Stimulated activated CD8-positive, alpha-beta memory T cell treated with anti-CD3 and anti-CD28 coated beads, Interleukin-7, amount 100 ng/mL, for 48 hours (primary cell): ENCODE data around the gene CAT.
A peak's percentile ranks its signal among the peaks of the same experiment; 100 is the strongest.

Experiments
- DNase-seq, 2 donors: peaks; one replicate each; pipeline ENCODE4 v3.0.0-alpha.2; 2020; ENCODE audit warnings: low read depth in 1 of 2; ENCODE audit errors: extremely low read depth in 1 of 2

Gene CAT

GRCh38 chr11:34438529-34439507, at the start of gene CAT:
Gene CAT (plus strand): TSS chr11:34438934. CDS start chr11:34439014, 80 bp downstream.
- peak; percentile 91 to 98 for DNase-seq

- no peak for DNase-seq
Observed at GRCh38 chr11:34394771-34395300, 43.9 kb upstream of the CAT start.

- DNase-seq = no peak
Observed at GRCh38 chr11:34395916-34396550, 42.7 kb upstream of the CAT start.

DNA sequence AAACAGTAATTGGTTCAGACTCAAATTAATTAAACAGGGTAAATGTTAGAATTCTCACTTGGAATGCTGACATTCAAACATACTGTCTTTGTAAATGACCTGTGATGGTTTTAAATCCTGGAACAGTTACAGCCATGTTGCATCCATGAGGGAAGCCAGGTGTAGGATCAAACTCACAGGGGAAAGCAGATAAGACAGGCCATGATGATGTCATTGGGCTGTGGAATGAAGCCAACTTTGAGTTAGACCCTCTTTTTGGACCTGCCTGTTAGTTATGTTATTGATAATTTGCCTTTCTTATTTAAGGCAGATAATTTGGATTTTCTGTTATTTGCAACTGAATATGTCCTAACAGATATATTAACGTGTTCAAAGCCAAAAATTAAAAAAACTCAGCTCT, 41.6 kb upstream of the CAT start:
- DNase-seq = no peak

DNA sequence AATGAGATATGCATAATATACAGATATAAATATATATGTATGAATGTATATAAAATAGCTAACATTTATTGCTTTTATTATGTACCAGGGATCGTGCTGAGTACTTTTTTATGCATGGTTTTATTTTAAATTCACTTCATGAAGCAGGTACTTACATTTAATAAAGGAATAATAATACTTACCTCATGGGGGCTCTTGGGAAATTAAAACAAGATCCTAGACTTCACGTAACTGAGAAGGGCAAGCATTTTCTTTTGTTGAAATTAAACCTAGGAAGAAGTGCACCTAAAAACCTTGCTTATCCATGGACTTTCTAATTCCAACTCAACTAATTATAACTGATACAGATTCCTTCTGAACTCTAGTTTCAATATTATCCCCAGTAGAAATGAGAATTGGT, 40.9 kb upstream of the CAT start:
- DNase-seq = no peak

DNA sequence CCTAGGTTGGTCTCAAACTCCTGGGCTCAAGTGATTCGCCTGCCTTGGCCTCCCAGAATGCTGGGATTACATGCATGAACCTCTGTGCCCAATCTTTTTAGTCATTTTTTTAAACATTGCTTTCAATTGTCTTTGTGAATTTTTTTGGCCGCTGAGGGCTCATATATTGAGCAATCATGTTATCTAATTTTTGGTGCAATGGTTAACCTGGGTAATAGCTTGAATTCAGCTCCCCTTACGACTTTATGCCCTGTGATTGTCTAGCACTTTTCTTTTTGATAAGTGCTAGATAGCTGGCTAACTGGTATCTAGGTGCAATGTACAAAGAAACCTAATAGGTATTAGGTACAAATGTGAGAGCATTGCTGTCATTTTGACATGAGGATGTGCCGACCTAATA, 35.3 kb upstream of the CAT start:
- no peak for DNase-seq

- DNase-seq = no peak
Observed at GRCh38 chr11:34404280-34404679, 34.5 kb upstream of the CAT start.

- no peak for DNase-seq
Observed at GRCh38 chr11:34405079-34405858, 33.5 kb upstream of the CAT start.

DNA sequence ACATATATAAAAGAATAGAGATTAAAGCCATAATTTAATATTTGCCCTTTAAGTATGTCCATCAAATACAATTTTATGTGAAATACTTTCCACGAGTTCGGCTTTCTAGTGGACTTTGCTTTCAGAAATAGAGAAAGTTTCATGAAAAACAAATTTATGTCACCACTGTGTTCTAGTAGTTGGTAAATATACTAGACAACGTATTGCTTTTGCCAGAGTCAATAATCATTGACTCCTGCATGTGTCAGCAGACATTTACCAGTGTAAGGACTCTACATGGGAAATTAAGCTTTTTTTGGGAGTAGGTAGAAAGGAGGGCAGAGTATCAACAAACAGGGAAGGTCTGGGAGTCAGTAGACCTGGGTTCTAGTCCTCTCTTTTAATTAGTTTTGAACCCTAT, 32.3 kb upstream of the CAT start:
- no peak for DNase-seq

DNA sequence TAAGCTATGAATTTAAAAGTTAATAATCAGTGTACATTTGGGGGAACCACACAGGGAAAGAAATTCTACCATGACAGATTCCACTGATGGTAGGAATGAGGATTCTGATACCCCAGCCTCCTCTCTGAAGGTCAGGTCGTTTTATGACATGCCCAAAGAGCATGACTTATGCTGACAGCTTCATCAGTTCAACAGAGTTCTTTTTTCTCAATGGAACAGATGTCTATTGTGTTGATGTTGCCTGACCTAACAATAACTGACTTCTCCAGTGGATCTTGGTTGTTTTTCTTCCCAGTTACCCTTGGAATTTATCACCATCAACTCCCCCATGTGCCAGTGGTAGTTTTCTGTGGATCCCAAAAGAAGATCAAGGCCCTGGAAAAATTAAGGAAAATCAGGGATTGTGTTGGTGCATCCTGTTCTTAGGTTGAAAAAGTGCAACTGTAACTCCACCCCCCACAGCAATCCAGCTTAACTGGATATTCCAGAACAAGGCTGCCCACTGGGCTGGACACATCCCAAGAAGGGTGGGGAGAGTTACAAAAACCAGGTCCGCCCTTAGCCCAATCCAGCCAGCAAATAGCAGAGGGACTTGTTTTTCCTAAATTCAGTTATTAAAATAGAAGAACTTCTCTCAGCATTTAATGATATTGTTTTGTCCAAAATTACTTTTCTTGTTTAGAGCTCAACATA, 31.5 kb upstream of the CAT start:
- DNase-seq = no peak

DNA sequence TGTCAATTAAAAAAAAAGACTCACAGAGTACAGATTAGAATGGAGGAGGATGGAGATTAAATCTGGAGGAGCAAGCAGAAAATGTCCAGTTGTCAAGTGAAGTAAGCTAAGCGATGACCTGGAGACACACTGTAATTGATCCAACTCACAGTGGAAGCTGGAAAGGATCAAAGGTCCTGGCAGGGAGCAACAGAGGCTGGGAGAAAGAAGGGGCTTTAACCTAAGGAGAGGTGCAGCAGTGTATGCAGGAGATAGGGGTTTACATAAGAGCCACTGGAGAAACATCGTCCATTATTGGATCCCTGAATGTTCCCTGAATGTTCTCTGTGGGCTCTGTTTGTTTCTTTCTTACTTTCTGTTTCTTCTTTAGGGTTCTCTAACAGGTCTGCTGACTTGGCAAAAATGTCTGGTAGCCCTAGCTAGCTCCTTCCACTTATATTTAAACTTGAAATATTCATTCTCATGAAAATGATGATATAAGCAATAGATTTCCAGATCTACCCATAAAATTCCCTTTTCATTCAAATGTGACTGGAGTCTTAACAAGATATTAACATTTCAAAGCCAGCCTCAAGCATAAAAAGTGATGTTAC, 30.1 kb upstream of the CAT start:
- no peak for DNase-seq

DNA sequence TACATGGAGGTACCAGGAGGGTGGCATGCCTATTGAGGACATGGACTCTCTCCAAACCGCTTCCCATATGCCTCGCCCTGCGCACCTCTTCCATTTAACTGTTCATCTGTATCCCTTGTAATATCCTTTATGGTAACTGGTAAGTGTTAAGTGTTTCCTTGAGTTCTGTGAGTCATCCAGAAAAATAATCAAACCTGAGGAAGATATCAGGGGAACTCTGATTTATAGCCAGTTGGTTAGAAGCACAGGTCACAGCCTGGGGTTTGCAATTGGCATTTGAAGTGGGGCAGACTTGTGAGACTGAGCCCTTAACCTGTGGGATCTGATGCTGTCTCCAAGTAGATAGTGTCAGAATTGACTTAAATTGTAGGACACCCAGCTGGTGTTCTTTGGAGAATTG, 27.6 kb upstream of the CAT start:
- no peak for DNase-seq

DNA sequence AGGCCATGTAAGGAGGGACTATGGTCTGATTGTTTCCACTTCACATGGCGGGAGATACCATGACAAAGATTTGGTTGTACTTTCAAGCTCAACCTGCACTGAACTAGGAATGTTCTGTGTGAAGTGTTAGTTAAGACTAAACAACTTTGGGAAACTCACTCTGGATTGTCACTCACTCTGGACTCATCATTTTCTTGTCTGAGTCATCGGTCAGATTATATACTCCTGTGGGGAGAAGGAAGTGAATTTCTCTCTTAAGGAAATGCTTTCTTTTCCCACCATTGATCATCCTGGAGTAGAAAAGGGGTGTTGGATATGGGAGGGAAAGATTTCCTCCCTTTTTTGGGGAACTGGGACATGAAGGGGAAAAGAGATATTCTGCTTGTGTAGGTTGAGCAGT, 26.9 kb upstream of the CAT start:
- DNase-seq = no peak

- DNase-seq = no peak
Observed at GRCh38 chr11:34413263-34413662, 25.5 kb upstream of the CAT start.

DNA sequence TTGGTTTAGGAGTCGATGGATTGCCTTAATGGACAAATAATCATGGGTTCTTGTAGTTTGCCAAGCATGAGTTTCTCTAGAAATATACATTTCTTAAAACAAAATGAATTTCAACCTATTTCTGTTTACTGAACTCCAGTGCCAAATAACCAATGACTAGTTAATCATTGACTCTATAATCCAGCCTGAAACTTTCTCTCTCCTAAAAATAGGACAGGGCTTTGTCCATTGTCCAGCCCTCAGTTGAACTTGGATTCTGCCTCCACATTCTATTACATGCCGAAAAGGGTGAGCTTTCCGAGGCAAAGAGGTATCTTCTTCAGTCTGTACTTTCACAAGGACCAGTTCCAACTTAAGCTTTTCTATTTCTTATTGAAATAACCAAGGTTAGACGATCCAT, 23.2 kb upstream of the CAT start:
- no peak for DNase-seq

- no peak for DNase-seq
Observed at GRCh38 chr11:34416088-34416487, 22.6 kb upstream of the CAT start.

DNA sequence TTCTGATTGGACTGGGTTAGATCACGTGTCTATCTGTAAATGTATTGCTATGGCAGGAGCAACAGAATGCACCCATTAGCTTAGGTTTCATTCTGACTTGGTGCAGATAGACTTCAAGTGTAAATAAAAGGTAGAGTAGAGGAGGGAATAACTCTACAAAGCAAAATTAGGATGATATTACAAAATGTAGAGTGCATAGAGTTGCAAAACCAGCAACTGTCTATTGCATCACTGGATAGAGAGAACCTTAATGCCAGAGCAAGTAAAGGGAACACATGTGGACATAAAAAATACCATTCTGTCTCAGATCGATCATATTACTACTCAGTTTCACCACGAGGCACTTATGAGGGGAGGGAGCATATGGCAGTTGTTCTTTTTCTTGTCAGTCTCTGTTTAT, 22.0 kb upstream of the CAT start:
- no peak for DNase-seq

- DNase-seq = no peak
Observed at GRCh38 chr11:34417202-34417601, 21.5 kb upstream of the CAT start.

DNA sequence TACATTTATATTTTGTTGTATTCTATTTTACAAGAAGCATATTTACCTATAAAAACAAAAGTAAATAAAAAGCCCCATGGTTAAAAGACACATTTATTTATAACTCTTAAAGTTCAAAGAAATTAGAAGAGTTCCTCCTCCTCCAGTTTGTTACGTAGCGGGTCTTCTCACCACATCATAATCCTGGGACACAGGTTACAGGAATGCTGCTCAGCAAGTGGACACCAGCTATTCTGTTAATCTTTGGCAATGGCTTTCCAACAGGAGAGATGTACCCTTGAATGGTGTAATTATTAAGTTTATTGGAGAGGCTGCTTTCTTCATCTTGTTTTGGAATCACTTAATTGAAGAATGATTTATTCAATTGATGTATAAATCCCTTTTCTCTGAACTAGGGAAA, 19.6 kb upstream of the CAT start:
- DNase-seq = no peak

- no peak for DNase-seq
Observed at GRCh38 chr11:34423300-34423699, 15.4 kb upstream of the CAT start.
